Measurements from ENCODE around the gene PEX11A.
A peak's percentile ranks its signal among the peaks of the same experiment; 100 is the strongest.

PEX11A gene

GRCh38 chr15:89740137-89740536, 49.6 kb upstream of the PEX11A start (continued):
- TF ChIP-seq ZNF639 (tag by site-specific recombination; IDR thresholded peaks at IDR 0.05) (no peak), GLIS1 (tag by site-specific recombination; IDR thresholded peaks at IDR 0.05) (peak; percentile 44)

GRCh38 chr15:89735773-89736172, 45.2 kb upstream of the PEX11A start:
- Histone ChIP-seq H3K36me3 (ENCODE audit: control insufficient read depth in 2 of 2, insufficient read depth in 1 of 2, low read length in 2 of 2) (no peaks in the 10 kb centered on the region), H3K27ac (ENCODE audit: extremely low read depth, low read depth, low read length) (no peak overlapping the region), H3K4me3 (ENCODE audit: low read depth, low read length) (no peak overlapping the region), H3K4me1 (ENCODE audit: control insufficient read depth, insufficient read depth, low read length) (no peaks in the 10 kb centered on the region), H3K9me3 (ENCODE audit: control insufficient read depth, insufficient read depth, low read depth, low read length) (no peaks in the 10 kb centered on the region)
- ChIA-PET POLR2A (no interaction called here), CTCF (interaction anchor here (1.6 to 2.1 kb wide), 2 partner anchors 26 to 139 kb away, joined by 6 to 10 read pairs; no protein-coding TSS in a partner anchor)
- TF ChIP-seq YY1 (tag by site-specific recombination; IDR thresholded peaks at IDR 0.05) (no peak), ZBTB44 (tag by site-specific recombination; IDR thresholded peaks at IDR 0.05) (no peak), TRIM28 (IDR thresholded peaks at IDR 0.05; ENCODE audit: borderline replicate concordance, low read length) (no peak), ZNF639 (tag by site-specific recombination; IDR thresholded peaks at IDR 0.05) (no peak), SP3 (tag by site-specific recombination; IDR thresholded peaks at IDR 0.05) (no peak), ZNF114 (tag by site-specific recombination; IDR thresholded peaks at IDR 0.05) (no peak), GLI2 (tag by site-specific recombination; IDR thresholded peaks at IDR 0.05; ENCODE audit: borderline replicate concordance, low read depth) (no peak), KLF7 (tag by site-specific recombination; IDR thresholded peaks at IDR 0.05; ENCODE audit: borderline replicate concordance) (no peak), ZNF223 (tag by site-specific recombination; IDR thresholded peaks at IDR 0.05) (no peak), ZSCAN16 (tag by site-specific recombination; IDR thresholded peaks at IDR 0.05) (no peak), IKZF3 (tag by site-specific recombination; IDR thresholded peaks at IDR 0.05) (no peak)

- Histone ChIP-seq H3K4me1 (ENCODE audit: control insufficient read depth, insufficient read depth, low read length) (no peaks in the 10 kb centered on the region), H3K4me3 (ENCODE audit: low read depth, low read length) (no peak overlapping the region), H3K9me3 (ENCODE audit: control insufficient read depth, insufficient read depth, low read depth, low read length) (no peaks in the 10 kb centered on the region), H3K27ac (ENCODE audit: extremely low read depth, low read depth, low read length) (no peak overlapping the region), H3K36me3 (ENCODE audit: control insufficient read depth in 2 of 2, insufficient read depth in 1 of 2, low read length in 2 of 2) (no peaks in the 10 kb centered on the region)
- TF ChIP-seq ZNF114 (tag by site-specific recombination; IDR thresholded peaks at IDR 0.05) (no peak), ZBTB44 (tag by site-specific recombination; IDR thresholded peaks at IDR 0.05) (no peak), ZBTB1 (tag by site-specific recombination; IDR thresholded peaks at IDR 0.05) (no peak), YY1 (tag by site-specific recombination; IDR thresholded peaks at IDR 0.05) (no peak), ZNF132 (tag by site-specific recombination; IDR thresholded peaks at IDR 0.05; ENCODE audit: borderline replicate concordance) (no peak)
- ChIA-PET POLR2A (interaction anchor here (0.6 kb wide), 1 partner anchor 21 kb away, joined by 3 read pairs; no protein-coding TSS in a partner anchor), CTCF (interaction anchor here (0.6 to 2.8 kb wide), 9 partner anchors 8 to 675 kb away, joined by 3 to 12 read pairs (median 4); no protein-coding TSS in a partner anchor)
Measured at GRCh38 chr15:89732451-89733172, 42.1 kb upstream of the PEX11A start.

All from HEK293 (cell line).